Esophagus squamous epithelium (tissue), 4 donors: ENCODE measurements around the gene NAV3.

Experiments
- POLR2A ChIP-seq, 4 donors: fragments of 450-650 bp; IDR thresholded peaks; one replicate each; pipeline ENCODE4 v1.6.1; 2017; ENCODE audit warnings: antibody characterized with exemption in 4 of 4, mild to moderate bottlenecking in 4 of 4, moderate library complexity in 3 of 4
- TF ChIP-seq, protein P1 (sequence below), 6 experiments: fragments of 450-650 bp in 4 of 6; fragments of 200-600 bp in 2 of 6; sonication (generic) in 2 of 6; IDR thresholded peaks; one replicate each; pipeline ENCODE4 v1.5.1; 2016 to 2019; ENCODE audit warnings: antibody characterized with exemption in 6 of 6, mild to moderate bottlenecking in 4 of 6, moderate library complexity in 4 of 6

DNA sequence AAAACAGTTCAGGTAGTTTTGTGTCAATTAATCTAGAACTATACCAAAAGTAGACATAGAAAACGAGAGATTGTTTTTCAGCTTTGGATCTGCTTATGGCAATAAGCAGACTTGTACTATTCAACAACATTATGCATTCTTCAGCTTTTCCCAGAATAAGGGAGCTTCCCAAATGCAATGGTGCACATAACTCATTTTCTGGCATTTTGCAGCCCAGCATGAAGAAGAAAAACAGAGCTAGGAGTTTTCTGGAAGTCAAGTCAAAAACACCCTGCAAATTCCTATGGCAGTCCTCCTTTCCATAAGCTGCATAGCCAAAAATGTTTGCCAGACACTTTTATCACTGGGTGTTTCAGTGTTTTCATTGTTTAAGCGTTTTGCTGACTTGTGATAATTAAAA lies 314.7 kb downstream of the NAV3 start:
- TF ChIP-seq, protein P1, sequence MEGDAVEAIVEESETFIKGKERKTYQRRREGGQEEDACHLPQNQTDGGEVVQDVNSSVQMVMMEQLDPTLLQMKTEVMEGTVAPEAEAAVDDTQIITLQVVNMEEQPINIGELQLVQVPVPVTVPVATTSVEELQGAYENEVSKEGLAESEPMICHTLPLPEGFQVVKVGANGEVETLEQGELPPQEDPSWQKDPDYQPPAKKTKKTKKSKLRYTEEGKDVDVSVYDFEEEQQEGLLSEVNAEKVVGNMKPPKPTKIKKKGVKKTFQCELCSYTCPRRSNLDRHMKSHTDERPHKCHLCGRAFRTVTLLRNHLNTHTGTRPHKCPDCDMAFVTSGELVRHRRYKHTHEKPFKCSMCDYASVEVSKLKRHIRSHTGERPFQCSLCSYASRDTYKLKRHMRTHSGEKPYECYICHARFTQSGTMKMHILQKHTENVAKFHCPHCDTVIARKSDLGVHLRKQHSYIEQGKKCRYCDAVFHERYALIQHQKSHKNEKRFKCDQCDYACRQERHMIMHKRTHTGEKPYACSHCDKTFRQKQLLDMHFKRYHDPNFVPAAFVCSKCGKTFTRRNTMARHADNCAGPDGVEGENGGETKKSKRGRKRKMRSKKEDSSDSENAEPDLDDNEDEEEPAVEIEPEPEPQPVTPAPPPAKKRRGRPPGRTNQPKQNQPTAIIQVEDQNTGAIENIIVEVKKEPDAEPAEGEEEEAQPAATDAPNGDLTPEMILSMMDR (IDR thresholded peaks at IDR 0.05) = no peak
- TF ChIP-seq POLR2A (IDR thresholded peaks at IDR 0.05) = no peak
